ENCODE results near the gene DLGAP1.

Gene DLGAP1

DNA sequence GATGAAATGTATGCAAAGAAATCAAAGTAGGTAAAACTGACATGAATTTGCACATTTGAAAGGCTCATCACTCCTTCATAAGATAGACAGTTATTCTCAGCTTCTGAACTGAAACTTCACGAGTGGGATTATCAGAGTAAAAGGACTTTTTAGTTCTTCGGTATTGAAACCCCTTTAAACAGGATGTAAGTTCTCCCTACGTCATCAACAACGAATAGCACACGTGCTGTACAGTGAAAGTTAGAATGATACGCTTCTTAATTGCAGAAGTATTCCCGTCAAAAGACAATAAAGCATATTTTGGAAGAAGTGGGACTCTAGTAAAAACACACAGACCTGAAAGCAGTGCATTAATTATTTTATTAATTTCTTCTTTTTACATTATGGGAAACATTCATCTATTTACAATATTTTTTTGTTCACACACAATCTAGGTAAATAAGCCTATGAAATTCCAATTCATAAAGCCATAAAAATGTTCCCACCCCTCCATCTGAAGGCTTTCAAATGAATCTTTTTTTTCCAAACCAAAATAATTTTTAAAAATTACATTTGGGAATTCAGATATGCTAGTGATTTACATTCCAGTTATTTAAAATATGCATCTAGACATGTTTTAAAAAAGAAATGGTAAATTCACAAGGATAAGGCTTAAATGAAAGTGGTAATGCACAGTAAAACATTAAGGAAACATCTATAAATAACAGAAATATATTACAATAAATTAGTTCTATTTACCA is 959.2 kb downstream of the DLGAP1 start:
- peaks cover 20% of the 10 kb centered on the region for H3K27me3 Mint-ChIP-seq (ENCODE audit: low read depth, poor library complexity)
- no peaks in the 10 kb centered on the region for H3K36me3 Mint-ChIP-seq (ENCODE audit: low read depth)
- TF ChIP-seq, protein P1, sequence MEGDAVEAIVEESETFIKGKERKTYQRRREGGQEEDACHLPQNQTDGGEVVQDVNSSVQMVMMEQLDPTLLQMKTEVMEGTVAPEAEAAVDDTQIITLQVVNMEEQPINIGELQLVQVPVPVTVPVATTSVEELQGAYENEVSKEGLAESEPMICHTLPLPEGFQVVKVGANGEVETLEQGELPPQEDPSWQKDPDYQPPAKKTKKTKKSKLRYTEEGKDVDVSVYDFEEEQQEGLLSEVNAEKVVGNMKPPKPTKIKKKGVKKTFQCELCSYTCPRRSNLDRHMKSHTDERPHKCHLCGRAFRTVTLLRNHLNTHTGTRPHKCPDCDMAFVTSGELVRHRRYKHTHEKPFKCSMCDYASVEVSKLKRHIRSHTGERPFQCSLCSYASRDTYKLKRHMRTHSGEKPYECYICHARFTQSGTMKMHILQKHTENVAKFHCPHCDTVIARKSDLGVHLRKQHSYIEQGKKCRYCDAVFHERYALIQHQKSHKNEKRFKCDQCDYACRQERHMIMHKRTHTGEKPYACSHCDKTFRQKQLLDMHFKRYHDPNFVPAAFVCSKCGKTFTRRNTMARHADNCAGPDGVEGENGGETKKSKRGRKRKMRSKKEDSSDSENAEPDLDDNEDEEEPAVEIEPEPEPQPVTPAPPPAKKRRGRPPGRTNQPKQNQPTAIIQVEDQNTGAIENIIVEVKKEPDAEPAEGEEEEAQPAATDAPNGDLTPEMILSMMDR (IDR thresholded peaks at IDR 0.05), result no peak
- H3K4me3 Mint-ChIP-seq, result no peak overlapping the region
- peaks cover 35% of the 10 kb centered on the region for H3K4me1 Mint-ChIP-seq
- no peak for DNase-seq
- H3K27ac Mint-ChIP-seq, result no peak overlapping the region
- H3K9me3 Mint-ChIP-seq, result no peaks in the 10 kb centered on the region

DNA sequence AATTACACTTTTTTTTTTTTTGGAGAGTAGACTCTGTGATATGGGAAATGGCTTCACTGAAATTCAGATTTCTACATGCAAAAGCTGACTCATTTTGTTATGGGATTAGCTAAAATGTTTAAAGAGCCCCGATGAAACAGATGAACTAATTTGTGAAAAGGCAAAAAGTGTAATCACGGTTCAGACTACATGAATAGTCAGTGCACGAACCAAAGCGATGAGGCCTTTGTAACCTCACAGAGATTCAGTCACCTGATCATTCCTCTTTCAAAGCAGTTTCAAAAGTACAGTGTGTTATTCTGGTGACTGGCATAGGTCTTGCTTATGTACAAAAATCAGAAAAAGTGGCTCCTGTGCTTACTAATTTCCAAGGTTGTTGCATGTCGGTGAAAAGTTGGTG is 960.5 kb downstream of the DLGAP1 start:
- Mint-ChIP-seq H3K4me3 (no peak overlapping the region), H3K27ac (no peak overlapping the region), H3K36me3 (ENCODE audit: low read depth) (no peaks in the 10 kb centered on the region), H3K27me3 (ENCODE audit: low read depth, poor library complexity) (peaks cover 15% of the 10 kb centered on the region), H3K9me3 (no peaks in the 10 kb centered on the region), H3K4me1 (peaks cover 28% of the 10 kb centered on the region)
- TF ChIP-seq, protein P1 (IDR thresholded peaks at IDR 0.05), result no peak
- no peak for DNase-seq

DNA sequence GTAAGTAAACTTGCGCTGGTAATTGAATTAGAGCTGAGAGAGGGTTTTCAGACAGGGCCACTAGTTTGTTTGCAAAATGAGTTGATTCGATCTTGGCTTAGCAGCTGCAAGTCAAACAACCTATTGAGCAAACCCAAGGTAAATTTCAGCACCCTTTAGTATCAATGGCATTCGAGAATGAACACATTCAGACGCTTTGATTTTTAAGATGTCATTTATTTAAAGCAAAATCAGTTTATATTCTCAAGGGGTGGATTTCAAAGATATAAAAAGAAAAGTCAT is 960.9 kb downstream of the DLGAP1 start:
- TF ChIP-seq, protein P1 (IDR thresholded peaks at IDR 0.05), result no peak
- H3K4me1 Mint-ChIP-seq, result peaks cover 25% of the 10 kb centered on the region
- no peak for DNase-seq
- no peak overlapping the region for H3K27ac Mint-ChIP-seq
- H3K9me3 Mint-ChIP-seq, result no peaks in the 10 kb centered on the region
- H3K4me3 Mint-ChIP-seq, result no peak overlapping the region
- no peaks in the 10 kb centered on the region for H3K36me3 Mint-ChIP-seq (ENCODE audit: low read depth)
- H3K27me3 Mint-ChIP-seq (ENCODE audit: low read depth, poor library complexity), result peaks cover 15% of the 10 kb centered on the region

DNA sequence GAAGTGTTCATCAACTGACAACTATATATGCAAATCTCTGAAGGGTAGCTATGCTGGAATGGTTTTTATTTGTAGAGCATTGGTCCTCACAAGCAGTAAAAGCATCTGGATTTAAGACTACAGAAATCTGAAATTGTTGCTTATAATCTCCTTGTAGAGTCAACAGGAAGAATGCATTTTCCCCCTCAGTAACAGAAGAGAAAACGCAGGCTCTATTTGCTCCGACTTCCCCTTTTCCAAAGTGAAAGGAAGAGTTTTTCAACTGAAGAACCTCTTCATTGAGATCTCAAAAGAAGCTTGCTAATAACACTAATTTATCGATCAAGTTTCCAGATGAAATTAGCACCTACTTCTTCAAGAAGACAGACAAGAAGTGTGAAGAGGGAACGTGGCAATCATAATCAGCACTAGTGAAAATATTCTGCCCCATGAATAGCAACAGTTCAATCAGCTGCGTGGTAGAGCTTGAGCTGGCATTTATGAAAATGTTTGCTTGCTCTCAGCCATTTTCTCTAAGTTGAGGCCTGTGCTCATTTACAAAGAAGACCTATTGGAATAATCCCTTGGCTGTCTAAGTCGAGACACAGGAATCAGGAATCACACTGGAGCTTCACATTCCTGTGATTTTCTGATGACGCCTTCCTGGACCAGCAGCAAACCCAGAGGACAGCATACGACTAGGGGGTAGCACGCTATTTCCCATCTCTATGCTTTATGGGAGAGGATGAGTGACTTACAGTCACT is 961.4 kb downstream of the DLGAP1 start:
- peaks cover 22% of the 10 kb centered on the region for H3K4me1 Mint-ChIP-seq
- H3K27ac Mint-ChIP-seq, result no peak overlapping the region
- TF ChIP-seq, protein P1 (IDR thresholded peaks at IDR 0.05), result no peak
- no peak overlapping the region for H3K4me3 Mint-ChIP-seq
- no peaks in the 10 kb centered on the region for H3K36me3 Mint-ChIP-seq (ENCODE audit: low read depth)
- DNase-seq, result no peak
- peaks cover 12% of the 10 kb centered on the region for H3K27me3 Mint-ChIP-seq (ENCODE audit: low read depth, poor library complexity)
- H3K9me3 Mint-ChIP-seq, result no peaks in the 10 kb centered on the region

DNA sequence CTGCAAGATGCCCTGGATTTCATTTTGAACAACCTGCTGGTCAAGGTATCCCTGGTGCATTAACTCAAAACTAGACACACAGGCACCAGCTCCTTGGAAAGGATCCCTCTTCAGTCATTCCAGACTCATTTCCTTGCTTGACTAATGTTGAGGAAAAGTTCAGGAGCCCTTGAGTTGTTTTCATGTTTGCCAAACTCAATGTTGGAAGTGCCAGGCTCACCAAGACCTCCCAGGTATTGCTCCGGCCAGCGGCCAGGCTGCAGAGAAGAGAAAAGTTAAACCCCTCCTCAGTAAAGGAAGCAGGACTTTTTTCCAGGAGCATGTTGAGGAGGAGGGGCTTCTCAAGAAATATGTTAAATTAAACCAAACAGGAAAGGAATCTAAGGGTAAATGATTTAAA is 962.4 kb downstream of the DLGAP1 start:
- H3K9me3 Mint-ChIP-seq, result no peaks in the 10 kb centered on the region
- H3K4me3 Mint-ChIP-seq, result no peak overlapping the region
- peaks cover 17% of the 10 kb centered on the region for H3K4me1 Mint-ChIP-seq
- no peaks in the 10 kb centered on the region for H3K36me3 Mint-ChIP-seq (ENCODE audit: low read depth)
- H3K27me3 Mint-ChIP-seq (ENCODE audit: low read depth, poor library complexity), result peaks cover 6% of the 10 kb centered on the region
- TF ChIP-seq, protein P1 (IDR thresholded peaks at IDR 0.05), result no peak
- DNase-seq, result no peak
- peak overlapping the region; percentile 26 for H3K27ac Mint-ChIP-seq

Measured in nephron progenitor cell (in vitro differentiated cells).